GM19395 (cell line): Measurements from ENCODE around the gene XRCC3.

Source experiments
- ATAC-seq: cut with Tn5 transposase; IDR thresholded peaks from one replicate; pipeline ENCODE4 v1.9.1; 2021; ENCODE audit warnings: mild to moderate bottlenecking, moderate library complexity; ENCODE audit not compliant: unreplicated experiment

Gene XRCC3

DNA sequence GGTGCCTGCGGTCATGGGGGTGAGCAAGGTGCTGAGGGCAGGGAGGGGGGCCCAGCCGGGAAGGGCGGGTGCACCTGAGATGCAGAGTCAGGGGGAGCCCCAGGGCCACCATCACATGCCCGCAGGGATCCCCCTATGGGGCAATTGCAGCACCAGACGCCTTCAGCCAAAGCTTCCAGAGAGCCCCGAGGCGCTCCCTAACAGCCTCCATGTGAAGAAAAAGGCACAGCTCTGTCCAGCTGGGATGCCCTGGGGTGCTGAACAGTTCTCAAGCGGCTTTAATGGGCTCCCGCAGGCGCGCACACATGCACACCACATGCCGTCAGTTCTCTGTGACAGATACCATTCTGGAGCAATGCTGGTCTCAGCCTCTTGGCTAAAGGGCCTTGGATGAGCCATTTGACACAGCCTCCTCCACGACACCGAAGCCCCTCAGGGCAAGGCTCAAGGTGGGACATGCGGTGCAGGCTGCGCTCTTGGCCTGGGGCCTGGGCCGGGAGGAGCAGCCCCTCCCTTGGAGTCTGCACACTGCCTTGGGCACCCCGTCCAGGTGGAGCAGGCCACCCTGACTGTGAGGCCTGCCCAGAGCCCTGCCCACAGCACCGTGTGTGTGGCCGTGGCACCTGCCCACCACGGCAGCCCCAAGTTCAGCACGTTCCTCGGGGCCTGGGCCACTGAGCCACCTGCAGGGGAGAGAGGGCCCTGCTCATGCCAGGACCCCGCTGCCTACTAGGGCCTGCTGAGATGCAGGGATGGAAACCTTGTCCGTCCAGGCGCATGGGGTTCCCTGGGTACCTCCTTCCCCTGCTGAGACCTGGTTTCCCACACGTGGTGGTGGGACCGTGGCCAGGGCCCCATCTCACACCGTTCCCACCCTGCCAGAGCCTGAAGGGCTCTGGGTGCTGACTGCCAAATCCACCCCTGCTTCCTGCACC, 7.7 kb downstream of the XRCC3 start:
- ATAC-seq: no peak

DNA sequence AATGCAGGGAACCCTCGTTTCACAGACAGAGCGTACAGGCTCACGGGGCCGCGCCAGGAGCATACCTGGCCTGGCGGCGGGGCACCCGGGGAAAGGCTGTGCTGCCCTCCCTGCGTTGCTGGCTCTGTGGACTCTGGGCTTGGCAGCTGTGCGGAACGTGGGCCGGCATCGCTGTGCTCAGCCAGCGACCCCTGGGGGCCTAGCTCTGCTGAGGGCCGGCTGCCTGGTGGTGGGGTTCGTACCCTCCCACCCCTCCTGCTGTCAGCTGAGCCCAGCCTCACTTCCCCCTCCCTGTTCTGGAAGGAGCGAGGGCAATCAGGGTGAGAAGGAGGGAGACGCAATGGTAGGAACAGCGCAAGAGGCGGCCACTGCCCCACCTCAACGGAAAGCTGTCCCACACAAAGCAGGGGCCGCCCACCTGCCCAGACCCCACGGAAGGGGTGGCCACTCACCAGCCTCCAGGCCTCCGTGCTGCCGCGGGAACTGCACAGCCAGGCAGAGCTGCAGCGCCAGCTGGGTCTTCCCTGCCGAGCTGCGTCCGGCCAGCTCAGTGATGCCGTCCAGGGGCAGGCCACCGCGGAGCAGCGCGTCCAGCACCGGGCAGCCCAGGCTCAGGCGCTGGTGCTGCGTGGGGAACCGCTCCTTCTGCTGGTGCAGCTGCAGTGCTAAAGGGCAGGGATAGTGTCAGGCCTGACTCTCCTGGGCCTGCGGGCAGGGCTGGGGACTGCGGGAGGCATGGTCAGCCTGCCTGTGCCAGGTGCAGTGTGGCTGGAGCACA, 8.5 kb downstream of the XRCC3 start:
- ATAC-seq: no peak

DNA sequence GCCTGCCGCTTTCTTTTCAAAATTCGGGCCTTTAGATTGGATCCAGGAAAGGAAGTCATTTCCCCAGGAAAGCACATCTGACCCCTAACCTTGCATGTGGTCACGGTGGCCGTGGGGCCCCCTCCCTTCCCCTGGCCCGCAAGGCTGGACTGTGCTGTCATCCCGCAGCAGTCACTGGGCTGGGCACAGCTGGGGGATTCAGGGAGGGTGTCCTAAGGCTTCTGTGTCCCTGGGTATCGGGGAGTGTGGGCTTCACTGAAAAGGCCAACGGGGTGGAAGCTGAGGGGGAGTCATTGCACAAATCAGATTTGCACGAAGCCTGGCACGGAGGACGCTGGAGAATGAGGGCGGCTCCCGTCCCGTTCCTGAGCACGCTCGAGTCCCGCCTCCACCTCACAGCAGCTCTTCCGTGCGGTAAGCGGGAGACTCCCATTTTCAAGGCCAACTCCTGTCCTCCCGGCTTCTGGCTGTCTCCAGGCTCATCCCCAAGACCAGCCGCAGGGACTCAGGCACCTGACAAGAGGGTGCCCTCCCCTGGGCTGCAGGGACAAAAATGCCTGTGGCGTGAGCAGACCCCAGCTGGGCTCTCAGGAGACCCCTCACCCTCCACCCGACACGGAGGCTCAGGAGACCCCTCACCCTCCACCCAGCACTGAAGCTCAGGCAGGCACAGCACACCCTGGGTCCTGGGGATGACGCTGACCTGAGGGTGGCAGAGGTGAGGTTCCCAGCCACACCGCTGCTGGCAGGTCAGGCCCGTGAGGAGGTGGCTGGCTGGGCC, 9.6 kb downstream of the XRCC3 start:
- ATAC-seq: no peak

DNA sequence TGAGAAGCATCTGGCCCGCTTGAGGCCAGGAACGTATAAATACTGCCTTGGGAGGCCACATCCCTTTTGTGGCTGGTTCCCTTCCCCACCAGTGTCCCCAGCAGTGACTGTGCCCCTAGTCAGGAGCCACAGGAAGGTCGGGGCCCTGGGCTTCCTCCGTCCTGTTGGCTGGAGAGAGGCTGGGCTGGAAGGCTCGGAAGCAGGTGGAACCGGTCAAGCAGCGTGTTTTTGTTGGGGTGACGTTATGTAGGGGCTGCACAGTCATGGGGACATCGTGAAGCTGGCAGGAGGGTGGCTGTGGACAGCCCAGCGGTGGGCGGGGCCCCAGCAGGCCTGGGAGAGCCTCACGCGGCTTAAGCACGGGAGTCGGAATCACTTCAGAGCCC, 10.1 kb downstream of the XRCC3 start:
- no peak for ATAC-seq

DNA sequence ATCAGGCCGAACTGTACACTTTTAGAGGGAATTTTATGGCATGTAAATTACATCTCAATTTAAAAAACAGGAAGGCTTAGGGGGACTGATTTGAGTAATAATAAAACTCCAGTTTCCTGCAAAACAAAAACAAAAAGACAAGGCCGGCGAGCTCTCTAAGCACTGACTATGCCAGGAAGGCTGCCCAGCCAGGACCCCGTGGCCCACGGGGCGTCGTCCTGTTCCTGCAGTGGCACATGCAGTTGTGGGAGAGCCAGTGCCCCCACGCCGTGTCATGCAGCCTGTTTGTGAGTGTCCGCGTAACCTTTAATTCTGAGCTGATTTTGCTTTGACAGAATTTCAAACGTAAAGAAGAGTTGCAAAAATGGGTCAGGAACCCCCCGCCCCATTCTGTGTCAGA, 10.5 kb downstream of the XRCC3 start:
- ATAC-seq: no peak

DNA sequence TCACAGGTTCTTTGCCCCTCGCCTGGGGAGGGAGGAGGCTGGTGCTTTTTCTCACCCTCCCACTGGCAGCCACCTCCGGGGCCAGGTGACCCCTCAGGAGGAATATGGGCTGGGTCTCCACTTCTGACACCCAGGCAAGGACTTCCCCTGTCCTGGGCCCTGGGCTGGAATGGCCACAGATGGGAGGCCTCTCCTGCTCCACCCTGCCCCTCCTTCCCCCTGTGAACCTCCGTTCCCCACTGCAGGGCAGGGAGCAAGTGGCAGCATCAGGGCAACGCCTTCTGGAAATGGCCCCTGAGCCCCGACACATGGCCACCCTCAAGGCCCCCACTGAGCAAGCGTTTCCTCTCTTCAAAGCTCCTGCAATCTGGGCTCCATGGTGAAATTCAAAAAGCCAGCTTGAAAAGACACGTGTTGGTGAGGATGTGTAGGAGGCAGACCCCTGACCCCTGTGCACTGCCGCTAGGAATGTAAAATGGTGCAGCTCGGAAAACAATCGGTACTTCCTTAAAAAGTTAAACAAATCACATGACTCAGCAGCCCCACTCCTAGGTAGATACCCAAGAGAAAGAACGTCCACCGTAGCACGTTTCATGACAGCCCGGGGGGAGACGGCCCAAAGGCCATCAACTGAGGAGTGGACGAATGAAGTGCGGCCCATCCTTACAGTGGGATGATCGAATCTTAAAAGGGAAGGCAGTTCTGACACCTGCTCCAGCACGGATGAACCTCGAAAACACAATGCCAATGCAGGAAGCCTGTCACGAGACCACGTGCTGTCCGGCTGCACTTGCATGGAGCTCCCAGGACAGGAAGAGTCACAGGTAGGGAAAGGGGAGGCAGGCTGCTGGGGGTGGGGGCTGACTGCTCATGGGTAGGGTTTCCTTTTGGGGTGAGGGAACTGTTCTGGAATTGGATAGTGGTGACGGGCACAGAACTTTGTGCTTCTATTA, 11.5 kb downstream of the XRCC3 start:
- ATAC-seq: no peak

DNA sequence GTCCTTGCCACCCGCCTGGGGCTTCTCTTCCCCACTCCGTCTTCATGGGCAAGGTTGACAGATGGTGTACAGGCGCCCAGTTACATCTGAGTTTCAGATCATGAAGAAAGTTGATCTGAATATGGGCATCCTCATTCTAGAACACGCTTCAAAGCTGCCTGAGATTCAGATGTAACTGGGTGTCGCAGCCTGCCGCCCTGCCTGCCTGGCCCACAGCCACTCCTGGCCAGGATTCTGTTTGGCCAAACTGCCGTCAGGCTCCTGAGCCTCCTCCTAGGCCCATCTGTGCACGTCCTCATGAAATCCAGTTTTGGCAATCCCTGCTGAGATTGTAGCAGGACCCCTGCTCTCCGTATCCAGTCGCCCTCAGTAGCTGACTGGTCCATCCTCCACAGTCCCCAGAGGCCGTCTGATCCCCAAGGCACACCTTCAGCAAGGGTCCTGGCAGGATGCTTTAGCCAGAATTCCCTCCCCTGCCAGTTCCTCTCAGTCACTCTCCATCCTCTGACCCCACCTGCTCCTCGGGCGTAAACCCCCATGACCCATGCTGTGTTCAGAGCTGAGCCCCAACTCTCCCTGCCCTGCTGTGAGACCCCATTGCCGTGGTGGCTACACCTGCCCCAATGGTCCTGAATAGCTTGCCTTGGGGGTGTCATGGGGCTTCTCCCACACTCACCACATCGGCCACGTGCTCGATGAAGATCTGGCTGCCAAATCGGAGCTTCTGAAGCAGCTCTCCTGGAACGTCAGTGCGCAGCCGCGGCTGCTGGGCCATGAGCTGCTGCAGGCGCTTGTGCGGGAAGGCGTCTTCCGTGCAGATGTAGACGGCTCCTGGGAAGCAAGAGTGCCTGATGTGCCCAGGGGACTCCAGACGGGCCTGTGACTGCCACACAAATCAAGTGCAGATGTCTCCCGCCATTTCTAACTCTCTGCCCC, 12.5 kb downstream of the XRCC3 start:
- ATAC-seq: no peak

DNA sequence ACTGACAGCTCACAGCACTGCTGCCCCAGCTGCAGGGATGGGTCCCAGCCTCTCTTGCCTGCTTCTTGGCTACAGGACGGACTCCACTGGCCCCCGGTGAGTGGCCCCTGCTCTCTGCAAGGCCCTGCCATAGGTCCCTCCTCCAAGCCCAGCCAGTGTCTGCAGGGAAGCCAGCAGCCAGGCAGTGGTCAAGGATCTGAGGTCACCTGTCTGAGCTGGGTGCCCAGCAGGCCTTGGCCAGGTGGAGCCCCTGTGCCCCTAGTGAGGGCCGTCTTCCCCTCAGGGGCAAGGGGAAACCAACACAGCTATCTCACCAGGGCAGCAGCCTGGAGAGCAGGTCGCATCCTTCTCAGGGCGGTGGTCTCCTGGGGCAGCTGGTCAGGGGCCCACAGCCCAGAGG, 13.2 kb downstream of the XRCC3 start:
- ATAC-seq: no peak

DNA sequence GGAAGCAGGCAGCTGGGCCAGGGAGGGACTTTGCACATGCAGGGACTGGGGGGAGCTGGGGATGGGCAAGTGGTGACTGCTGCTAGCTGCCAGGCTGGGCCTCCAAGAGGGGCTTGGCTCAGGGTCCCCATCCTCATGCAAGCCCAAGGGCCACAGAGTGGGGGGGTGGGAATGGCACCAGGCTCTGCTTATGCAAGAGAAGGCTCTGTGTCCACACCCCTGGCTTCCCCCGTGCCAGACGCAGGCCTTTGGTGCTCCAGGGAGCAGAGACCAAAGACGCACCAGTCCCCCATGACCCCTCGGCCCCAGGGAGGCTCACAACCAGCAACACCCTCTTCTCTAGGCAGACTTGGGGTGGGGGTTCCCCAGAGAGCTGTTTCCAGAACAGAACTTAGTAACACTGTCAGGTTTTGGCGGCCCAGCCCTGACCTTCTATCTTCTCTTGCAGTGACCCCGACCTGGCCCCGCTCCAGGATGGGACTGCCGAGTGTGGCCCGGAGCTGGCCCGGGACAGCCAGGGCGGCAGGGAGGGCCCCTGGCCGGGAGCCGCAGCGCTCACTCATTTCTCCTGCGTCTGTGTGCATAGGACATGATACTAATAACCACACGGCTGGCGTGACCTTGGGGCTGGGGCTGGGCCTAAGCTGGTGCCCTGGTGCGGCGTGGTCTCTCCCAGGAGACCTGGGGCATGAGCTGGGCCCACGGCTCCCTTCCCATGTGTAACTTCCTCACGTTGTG, 14.3 kb downstream of the XRCC3 start:
- no peak for ATAC-seq

DNA sequence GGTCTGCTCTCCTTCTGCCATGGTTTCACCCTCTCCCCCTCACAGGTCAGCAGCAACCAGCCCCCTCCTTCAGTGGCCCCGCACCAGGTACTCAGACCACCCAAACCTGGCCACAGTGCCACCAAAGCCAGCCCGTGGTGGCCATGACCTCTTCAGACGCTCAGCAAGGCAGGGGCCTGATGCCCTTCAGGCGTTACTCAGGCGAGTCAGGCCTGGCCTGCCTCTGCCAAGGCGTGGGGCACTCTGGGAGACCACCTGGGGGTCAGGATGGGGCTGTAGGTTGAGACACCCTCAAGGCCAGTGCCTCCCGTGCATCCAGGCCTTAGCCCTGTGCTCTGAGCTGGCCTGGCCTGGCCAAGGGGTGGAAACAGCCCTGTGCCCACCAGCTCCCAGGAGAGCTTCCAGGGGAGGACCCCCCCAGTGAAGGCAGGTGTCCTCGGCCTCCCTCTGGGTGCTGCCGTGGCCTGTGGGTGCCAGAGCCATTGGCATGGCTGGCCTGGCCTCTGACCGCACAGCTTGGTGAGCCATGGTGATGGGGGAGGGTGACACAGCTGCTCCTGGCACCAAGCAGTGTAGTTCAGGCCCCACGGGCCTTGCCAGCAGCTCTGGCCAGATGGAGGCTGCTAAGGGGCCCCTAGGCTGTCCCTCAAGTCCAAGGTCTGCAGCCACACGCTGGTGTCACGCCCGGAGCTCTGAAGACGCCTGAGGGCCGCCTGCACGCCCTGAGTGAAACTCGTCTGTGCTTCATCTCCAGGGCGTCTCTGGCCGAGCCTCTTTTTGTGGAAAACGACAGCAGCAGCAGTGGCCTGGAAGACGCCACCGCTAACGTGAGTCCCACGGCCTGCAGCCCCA, 15.1 kb downstream of the XRCC3 start:
- ATAC-seq: no peak

DNA sequence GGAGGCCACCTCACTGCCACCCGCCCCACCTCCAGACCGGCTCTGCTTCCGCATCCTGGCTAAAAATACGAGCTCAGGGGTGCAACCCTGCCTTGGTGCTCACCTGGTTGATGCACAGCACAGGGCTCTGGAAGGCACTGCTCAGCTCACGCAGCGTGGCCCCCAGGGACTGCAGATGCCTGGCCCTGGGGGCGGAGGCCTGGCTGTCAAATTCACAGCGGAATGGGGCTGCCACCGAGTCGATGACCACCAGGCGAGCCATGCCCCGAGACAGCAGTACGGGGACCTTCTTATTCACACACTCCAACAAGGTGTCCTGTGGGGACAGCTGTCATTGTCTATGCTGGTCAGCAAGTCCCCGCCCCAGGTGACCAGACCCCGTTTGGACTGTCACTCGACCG, 16.0 kb downstream of the XRCC3 start:
- ATAC-seq: no peak

DNA sequence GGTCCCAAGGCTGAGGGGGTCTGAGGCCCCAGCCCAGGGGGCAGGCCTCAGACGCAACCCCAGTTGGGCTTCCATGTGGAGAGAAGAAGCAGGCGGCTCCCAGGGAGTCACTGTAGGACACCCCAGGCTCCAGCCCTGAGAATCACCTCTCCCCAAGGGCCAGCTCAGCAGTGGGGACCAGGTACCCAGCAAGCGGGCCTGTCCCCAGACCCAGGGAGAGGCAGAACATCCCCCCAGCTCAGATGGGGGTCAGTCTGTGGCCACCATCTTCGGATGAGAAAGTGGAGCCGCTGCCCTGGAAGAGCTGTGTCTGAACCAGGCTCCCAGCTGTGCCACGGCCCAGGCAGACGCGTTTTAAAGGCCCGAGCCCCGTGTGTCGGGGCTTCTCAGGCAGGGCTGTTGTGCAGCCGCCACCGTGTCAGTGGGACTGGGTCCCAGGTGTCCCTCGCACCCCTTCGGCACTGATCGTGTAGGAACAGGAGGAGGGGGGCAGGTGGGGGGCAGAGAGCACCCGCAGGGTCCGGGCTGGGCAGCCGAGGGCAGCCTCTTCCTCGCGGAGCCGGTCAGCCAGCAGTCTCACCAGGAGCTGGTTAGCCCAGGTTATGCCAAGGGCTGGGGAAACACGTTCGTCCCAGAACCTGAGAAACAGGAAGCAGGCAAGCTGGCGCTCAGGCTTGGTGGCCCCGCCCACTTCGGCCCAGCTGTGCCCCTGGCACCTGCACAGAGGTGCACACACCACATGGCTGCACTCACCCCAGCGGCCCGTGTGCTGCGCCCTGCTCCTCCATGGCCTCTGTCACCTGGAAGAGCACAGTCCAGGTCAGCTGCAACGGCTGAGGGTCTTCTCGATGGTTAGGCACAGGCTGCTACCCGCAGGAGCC, 16.6 kb downstream of the XRCC3 start:
- ATAC-seq: no peak

DNA sequence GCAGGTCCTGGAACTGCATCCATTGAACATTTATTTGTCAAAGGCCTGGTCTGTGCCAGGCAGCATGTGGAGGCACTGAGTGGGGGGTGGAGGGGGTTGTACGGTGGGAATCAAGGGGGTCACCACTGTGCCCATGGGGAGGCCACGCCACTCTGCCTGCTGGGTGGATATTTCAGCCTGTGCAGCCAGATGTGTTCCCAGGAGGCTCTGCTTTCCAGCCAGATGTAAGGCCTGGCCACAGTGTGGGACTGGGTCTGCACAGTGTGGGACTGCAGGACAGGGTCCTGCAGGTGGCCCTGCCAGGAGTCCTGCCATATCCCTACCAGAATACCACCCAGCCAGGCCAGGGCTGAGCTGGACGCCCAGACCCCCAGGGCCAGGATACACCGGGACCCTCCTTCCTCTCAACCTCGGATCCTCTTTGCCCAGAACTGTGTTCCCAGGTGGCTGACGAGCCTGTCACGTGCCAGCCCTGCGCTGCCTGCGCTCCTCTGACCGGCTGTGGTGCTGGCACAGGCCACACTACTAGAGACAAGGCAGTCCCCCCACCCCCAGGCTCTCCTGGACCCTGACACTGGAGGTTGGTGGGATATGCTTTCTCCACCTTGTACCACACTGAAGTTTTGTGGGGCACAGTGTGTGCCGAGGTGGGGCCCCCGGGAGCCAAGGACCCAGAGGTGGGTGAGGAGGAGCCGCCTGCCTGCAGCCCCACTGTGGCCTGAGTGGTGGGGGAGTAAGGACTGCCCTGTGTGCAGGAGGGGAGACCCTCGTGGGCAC, 17.5 kb downstream of the XRCC3 start:
- ATAC-seq: no peak

DNA sequence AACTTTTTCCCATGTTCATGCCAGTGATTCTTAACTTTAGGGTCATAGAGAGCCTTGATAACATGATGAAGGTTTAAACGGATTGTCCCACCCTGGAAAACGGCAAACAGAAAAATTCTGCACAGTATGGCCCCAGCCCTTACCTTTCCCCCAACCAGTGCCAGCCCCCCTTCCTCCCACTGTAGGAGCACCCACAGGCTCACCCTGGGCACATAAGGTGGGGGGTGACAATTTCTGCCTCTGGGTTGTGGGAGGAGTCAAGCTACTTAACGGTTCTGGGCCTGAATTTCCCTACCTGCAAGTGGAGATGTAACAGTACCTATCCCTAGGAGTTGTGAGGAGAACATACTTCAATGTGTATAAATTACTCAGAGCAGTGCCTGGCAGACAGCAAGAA, 18.0 kb downstream of the XRCC3 start:
- ATAC-seq: no peak

DNA sequence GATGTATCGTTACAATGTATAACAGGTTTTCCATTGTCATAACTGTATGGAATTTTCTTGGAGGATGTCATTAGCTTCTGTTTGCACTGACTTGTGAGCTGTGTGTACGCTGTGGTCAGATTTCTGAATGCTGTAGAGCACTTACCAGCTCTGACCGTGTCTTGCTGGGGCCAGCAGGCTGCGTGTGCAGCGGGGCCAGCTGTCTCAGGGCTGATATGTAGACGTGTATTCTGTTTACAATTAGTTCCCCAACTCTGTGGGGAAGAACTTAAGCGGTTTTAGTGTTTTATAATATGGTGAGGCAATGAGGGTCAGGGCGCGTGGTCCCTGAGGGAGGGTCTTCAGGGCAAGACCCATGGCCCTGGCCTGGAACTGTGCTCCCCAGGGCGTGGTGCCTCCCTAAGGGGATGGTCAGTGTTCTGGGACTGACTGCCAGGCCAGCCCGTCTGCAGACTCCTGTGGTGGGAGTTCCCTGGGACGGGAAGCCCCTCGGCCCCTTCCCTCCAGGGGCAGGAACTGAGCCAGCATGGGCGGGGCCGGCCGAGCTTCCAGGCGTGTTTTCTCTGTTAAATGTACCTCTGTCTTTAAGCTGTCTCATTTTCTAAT, 18.7 kb downstream of the XRCC3 start:
- no peak for ATAC-seq

DNA sequence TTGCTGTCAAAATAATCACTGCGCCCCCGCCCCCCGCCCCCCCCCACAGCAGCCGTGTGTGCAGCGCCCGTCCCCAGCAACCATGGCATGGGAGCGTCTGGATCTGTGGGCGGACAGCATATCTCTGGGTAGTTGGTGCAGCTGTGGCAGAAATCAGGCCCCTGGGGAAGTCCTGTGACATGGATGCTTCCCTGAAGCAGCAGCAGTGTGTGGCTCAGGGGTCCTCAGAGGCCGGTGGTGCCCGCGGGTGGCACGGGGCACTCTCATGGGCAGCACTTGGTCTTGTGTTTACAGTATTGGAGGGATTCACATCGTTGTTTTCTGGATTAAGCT, 19.2 kb downstream of the XRCC3 start:
- no peak for ATAC-seq
